ENCODE data around the gene CAPN7. TPM values are rescaled to one million over a fixed set of nuclear protein-coding genes. Genes with fewer than 3 reads are reported as not detected.

The CAPN7 gene
- total RNA-seq, 1 donor from 2014 or later, result 37.9 TPM

GRCh38 chr3:15229262-15229661 is 23.2 kb downstream of the CAPN7 start:
- no peak for DNase-seq (ENCODE audit: extremely low spot score, unreplicated experiment)
- H3K4me3 Mint-ChIP-seq, result no peak overlapping the region
- peaks cover 6% of the 10 kb centered on the region for H3K36me3 Mint-ChIP-seq
- H3K27ac Mint-ChIP-seq, result no peak overlapping the region
- no peaks in the 10 kb centered on the region for H3K9me3 Mint-ChIP-seq
- no peaks in the 10 kb centered on the region for H3K4me1 Mint-ChIP-seq (ENCODE audit: unreplicated experiment)
- H3K27me3 Mint-ChIP-seq, result no peaks in the 10 kb centered on the region
- no peak for TF ChIP-seq CTCF (conservative IDR thresholded peaks at IDR 0.05)

- H3K27ac Mint-ChIP-seq, result no peak overlapping the region
Measured at GRCh38 chr3:15241341-15241740, 35.3 kb downstream of the CAPN7 start.

GRCh38 chr3:15243822-15244482 is 37.9 kb downstream of the CAPN7 start:
- H3K4me3 Mint-ChIP-seq, result no peak overlapping the region
- no peak overlapping the region for H3K27ac Mint-ChIP-seq
- no peaks in the 10 kb centered on the region for H3K27me3 Mint-ChIP-seq
- TF ChIP-seq CTCF (conservative IDR thresholded peaks at IDR 0.05), result no peak
- H3K9me3 Mint-ChIP-seq, result no peaks in the 10 kb centered on the region
- H3K36me3 Mint-ChIP-seq, result peaks cover 25% of the 10 kb centered on the region
- no peak for DNase-seq (ENCODE audit: extremely low spot score, unreplicated experiment)
- no peaks in the 10 kb centered on the region for H3K4me1 Mint-ChIP-seq (ENCODE audit: unreplicated experiment)

More at GRCh38 chr3:15241341-15241740, 35.3 kb downstream of the CAPN7 start:
- Mint-ChIP-seq H3K36me3 (peaks cover 16% of the 10 kb centered on the region), H3K4me1 (ENCODE audit: unreplicated experiment) (no peaks in the 10 kb centered on the region), H3K27me3 (no peaks in the 10 kb centered on the region), H3K4me3 (no peak overlapping the region), H3K9me3 (no peaks in the 10 kb centered on the region)
- no peak for DNase-seq (ENCODE audit: extremely low spot score, unreplicated experiment)
- peak; percentile 46 for TF ChIP-seq CTCF (conservative IDR thresholded peaks at IDR 0.05)

- Mint-ChIP-seq H3K27me3 (no peaks in the 10 kb centered on the region), H3K4me1 (ENCODE audit: unreplicated experiment) (no peaks in the 10 kb centered on the region)
Measured at GRCh38 chr3:15246186-15246585, 40.1 kb downstream of the CAPN7 start.

GRCh38 chr3:15253023-15253697 is 47.1 kb downstream of the CAPN7 start:
- H3K4me3 Mint-ChIP-seq, result no peak overlapping the region

More at GRCh38 chr3:15246186-15246585, 40.1 kb downstream of the CAPN7 start:
- H3K4me3 Mint-ChIP-seq, result no peak overlapping the region
- no peak for DNase-seq (ENCODE audit: extremely low spot score, unreplicated experiment)
- H3K36me3 Mint-ChIP-seq, result peaks cover 29% of the 10 kb centered on the region
- H3K9me3 Mint-ChIP-seq, result no peaks in the 10 kb centered on the region
- H3K27ac Mint-ChIP-seq, result no peak overlapping the region
- no peak for TF ChIP-seq CTCF (conservative IDR thresholded peaks at IDR 0.05)

More at GRCh38 chr3:15253023-15253697, 47.1 kb downstream of the CAPN7 start:
- Mint-ChIP-seq H3K9me3 (no peaks in the 10 kb centered on the region), H3K4me1 (ENCODE audit: unreplicated experiment) (no peaks in the 10 kb centered on the region), H3K27ac (no peak overlapping the region), H3K27me3 (no peaks in the 10 kb centered on the region), H3K36me3 (peaks cover 25% of the 10 kb centered on the region)
- TF ChIP-seq CTCF (conservative IDR thresholded peaks at IDR 0.05), result no peak
- no peak for DNase-seq (ENCODE audit: extremely low spot score, unreplicated experiment)

Data from type B pancreatic cell (in vitro differentiated cells).